Measurements from ENCODE around the gene IFI27L2.

DNA sequence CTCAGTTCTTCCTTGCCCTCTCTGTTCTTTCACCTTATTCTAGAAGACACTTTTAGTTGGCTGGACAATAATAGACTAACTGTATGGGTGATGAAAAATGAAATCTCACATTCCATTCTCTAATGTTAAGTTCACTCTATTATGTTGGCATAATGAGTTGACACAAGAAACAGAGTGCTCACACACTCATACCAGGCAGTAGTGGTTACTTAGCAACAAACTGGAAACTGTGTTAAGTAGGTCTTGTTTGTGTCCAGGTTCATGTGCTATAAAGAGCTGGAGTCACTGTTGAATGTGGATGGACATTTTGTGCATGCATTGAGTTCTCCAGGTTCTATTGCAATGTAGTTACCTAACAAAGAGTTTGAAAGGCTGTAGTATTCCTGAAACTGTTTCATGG lies 27.8 kb upstream of the IFI27L2 start:
- TF ChIP-seq, protein P1, sequence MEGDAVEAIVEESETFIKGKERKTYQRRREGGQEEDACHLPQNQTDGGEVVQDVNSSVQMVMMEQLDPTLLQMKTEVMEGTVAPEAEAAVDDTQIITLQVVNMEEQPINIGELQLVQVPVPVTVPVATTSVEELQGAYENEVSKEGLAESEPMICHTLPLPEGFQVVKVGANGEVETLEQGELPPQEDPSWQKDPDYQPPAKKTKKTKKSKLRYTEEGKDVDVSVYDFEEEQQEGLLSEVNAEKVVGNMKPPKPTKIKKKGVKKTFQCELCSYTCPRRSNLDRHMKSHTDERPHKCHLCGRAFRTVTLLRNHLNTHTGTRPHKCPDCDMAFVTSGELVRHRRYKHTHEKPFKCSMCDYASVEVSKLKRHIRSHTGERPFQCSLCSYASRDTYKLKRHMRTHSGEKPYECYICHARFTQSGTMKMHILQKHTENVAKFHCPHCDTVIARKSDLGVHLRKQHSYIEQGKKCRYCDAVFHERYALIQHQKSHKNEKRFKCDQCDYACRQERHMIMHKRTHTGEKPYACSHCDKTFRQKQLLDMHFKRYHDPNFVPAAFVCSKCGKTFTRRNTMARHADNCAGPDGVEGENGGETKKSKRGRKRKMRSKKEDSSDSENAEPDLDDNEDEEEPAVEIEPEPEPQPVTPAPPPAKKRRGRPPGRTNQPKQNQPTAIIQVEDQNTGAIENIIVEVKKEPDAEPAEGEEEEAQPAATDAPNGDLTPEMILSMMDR (conservative IDR thresholded peaks at IDR 0.05; ENCODE audit: low read depth, low read length) = no peak
- no peak for TF ChIP-seq EZH2 (IDR thresholded peaks at IDR 0.05; ENCODE audit: borderline replicate concordance, low read depth, low read length, poor library complexity, severe bottlenecking)

Data from A673 (cell line).